ENCODE results near the gene EMX2.

EMX2 gene

DNA sequence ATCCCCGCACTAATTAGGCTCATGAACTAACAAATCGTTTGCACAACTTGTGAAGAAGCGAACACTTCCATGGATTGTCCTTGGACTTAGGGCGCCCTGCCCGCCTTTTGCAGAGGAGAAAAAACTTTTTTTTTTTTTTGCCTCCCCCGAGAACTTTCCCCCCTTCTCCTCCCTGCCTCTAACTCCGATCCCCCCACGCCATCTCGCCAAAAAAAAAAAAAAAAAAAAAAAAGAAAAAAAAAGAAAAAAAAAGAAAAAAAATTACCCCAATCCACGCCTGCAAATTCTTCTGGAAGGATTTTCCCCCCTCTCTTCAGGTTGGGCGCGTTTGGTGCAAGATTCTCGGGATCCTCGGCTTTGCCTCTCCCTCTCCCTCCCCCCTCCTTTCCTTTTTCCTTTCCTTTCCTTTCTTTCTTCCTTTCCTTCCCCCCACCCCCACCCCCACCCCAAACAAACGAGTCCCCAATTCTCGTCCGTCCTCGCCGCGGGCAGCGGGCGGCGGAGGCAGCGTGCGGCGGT lies at the start of gene EMX2:
TSS of gene EMX2 (plus strand) at position 41 of the 519 bp plus-strand sequence. CDS start 522 bp downstream, outside the sequence.
- Histone ChIP-seq H3K9ac (no peak within 1 kb of the TSS), H3K4me2 (no peak within 1 kb of the TSS), H3K36me3 (no peaks in the 10 kb centered on the region), H3K27ac (no peak within 1 kb of the TSS), H4K20me1 (peaks cover 96% of the 10 kb centered on the region), H3K4me3 (peak within 1 kb of the TSS; percentile 42; the same call in 1 of the 2 replicates), H3K4me1 (peaks cover 16% of the 10 kb centered on the region), H3K27me3 (peaks cover 100% of the 10 kb centered on the region), H3K9me3 (peaks cover 26% of the 10 kb centered on the region)
- no peak for TF ChIP-seq Cebpa-rat (IDR thresholded peaks at IDR 0.05)

DNA sequence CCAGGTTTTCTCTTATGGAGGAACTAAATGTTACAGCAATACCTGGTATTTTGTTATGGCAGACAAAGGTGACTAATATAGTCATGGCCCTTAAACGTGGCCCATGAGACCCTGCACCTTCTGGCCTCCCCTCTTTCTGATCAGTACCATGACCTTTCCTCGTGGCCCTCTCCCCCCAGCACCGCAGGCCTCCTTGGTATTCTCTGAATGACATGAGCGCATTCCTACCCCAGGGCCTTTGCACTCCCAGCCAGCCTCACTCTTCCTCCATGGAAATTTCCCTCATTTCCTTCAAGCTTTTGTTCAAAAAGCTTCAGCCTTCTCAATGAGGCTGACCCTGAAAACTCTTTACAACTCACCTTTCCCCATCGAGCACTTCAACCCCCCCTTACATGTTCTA lies 46.5 kb upstream of the EMX2 start:
- Histone ChIP-seq H3K9me3 (no peaks in the 10 kb centered on the region), H3K9ac (no peak overlapping the region), H3K4me1 (no peaks in the 10 kb centered on the region), H3K4me2 (no peak overlapping the region), H3K36me3 (no peaks in the 10 kb centered on the region), H3K4me3 (no peak overlapping the region), H3K27me3 (no peaks in the 10 kb centered on the region), H4K20me1 (no peaks in the 10 kb centered on the region), H3K27ac (no peak overlapping the region)
- no peak for TF ChIP-seq Cebpa-rat (IDR thresholded peaks at IDR 0.05)

GRCh38 chr10:117496616-117497028 lies 45.9 kb upstream of the EMX2 start:
- Histone ChIP-seq H3K9me3 (no peaks in the 10 kb centered on the region), H3K27ac (no peak overlapping the region), H3K4me1 (no peaks in the 10 kb centered on the region), H3K4me2 (no peak overlapping the region), H3K4me3 (no peak overlapping the region), H3K9ac (no peak overlapping the region), H3K36me3 (no peaks in the 10 kb centered on the region), H3K27me3 (no peaks in the 10 kb centered on the region), H4K20me1 (no peaks in the 10 kb centered on the region)
- no peak for TF ChIP-seq Cebpa-rat (IDR thresholded peaks at IDR 0.05)

GRCh38 chr10:117497736-117498135 lies 44.8 kb upstream of the EMX2 start:
- Histone ChIP-seq H3K4me1 (no peaks in the 10 kb centered on the region), H3K4me3 (no peak overlapping the region), H3K4me2 (no peak overlapping the region), H3K36me3 (no peaks in the 10 kb centered on the region), H3K27me3 (no peaks in the 10 kb centered on the region), H3K9me3 (no peaks in the 10 kb centered on the region), H3K27ac (no peak overlapping the region), H3K9ac (no peak overlapping the region), H4K20me1 (no peaks in the 10 kb centered on the region)
- no peak for TF ChIP-seq Cebpa-rat (IDR thresholded peaks at IDR 0.05)

DNA sequence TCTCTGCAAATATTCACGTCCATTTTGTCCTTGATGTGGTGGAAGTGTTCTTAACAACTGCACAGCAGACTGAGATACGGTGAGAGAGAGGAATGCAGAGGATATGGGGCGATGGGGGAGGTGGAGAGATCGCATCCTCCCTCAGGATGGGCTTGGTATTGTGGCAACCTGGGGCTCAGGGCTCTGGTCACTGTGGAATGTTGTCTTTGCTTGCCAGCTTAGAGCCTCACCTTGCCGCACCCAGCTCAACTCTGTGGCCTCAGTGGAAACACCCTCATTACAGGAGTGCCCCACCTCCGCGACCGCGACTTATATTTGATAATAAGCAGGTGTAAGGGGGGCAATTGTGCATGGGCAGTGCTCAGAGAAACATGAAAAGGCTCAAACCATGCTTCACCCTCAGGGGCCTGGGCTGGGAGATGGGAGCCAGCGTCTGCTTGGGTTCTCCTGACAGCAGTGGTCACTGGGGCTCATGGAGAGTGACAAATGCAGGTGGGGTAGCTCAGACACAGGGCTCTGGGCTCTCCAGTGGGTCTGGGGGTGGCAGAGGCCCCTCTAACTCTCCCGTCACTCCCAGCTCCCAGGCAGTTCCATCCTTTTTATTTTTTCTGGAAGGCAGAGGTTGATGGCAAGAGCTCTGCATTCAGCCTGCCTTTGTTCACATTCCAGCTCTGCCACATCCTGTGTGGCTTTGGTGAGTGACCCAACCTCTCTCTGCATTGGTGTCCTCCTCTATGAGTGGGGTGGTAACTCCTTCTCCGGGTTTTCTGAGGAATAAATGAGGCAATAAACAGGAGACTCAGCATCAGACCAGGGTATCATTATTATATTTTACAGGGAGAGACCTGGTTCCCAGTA lies 43.1 kb upstream of the EMX2 start:
- Histone ChIP-seq H3K9ac (no peak overlapping the region), H3K36me3 (no peaks in the 10 kb centered on the region), H3K4me2 (no peak overlapping the region), H3K27me3 (no peaks in the 10 kb centered on the region), H4K20me1 (no peaks in the 10 kb centered on the region), H3K4me3 (no peak overlapping the region), H3K9me3 (no peaks in the 10 kb centered on the region), H3K27ac (no peak overlapping the region), H3K4me1 (no peaks in the 10 kb centered on the region)
- no peak for TF ChIP-seq Cebpa-rat (IDR thresholded peaks at IDR 0.05)

GRCh38 chr10:117500456-117500855 lies 42.1 kb upstream of the EMX2 start:
- Histone ChIP-seq H3K27ac (no peak overlapping the region), H3K36me3 (no peaks in the 10 kb centered on the region), H3K27me3 (no peaks in the 10 kb centered on the region), H3K4me2 (no peak overlapping the region), H3K4me3 (no peak overlapping the region), H4K20me1 (no peaks in the 10 kb centered on the region), H3K4me1 (no peaks in the 10 kb centered on the region), H3K9me3 (no peaks in the 10 kb centered on the region), H3K9ac (no peak overlapping the region)
- no peak for TF ChIP-seq Cebpa-rat (IDR thresholded peaks at IDR 0.05)

DNA sequence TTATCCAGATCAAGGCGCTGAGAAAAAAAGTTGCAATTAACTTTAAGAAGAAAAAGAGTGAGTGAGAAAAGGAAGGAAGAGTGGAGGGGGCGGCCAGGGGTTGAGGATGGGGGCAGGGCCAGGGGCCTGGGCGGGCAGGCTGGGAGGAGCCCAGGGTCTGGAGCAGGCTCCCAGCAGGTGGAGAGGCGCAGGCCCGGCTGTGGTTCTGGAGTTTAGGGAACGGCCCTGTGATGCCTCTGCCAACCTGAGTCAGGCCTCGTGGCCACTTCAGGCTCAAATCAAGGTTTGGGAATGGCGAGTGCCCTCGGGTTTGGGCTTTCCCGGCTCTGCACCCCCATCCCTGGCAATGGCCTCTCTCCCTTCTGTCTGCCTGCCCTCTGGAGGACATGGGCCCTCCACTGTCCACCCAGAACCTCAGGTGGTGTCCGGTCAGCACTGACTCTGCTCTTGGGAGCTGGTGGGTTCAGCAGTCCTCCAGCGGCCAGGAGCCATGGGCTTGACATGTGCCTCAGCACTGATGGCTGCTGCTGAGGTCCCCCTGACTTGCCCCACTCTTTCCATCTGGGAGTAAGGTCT lies 41.0 kb upstream of the EMX2 start:
- no peaks in the 10 kb centered on the region for H3K27me3 ChIP-seq
- no peak overlapping the region for H3K4me2 ChIP-seq
- TF ChIP-seq Cebpa-rat (IDR thresholded peaks at IDR 0.05), result no peak

DNA sequence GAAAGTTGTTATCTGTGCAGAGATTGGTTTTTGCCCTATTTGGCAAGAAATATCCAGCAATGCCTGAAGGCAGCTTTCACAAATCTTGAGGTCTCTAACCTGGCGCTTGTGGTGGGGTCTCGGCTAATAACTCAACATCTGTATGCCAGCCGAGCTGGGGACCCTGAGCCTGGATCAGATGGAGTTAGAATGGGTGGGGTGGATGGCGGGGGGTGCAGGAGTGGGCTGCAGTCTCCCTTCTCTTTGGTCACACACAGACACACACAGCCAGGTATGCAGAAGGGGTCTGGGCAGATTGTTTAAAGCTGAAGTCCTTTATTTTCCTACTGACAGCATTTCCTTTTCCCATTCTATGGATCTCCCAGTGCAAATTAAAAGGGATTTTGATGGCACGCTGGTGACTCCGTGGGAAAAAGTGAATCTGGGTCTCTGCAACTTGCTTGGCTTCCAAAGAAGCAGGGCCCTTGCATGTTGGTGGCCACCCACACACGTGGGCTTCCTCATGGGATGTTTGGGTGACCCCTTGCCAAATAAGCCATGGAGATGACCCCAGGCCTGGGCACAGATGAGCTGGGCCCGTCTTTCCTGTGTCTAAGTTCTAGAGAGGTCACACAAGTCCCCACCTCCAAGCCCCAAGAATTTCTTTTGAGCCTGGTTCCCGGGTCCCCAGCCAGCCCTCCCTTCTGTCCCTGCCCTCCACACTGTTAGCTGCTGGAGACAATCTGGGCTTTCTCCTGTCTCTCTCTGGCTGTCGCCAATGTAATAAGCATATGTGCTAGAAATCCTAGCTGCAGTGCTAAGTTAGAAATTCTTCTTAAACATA lies 39.9 kb upstream of the EMX2 start:
- H3K27me3 ChIP-seq, result no peaks in the 10 kb centered on the region
- TF ChIP-seq Cebpa-rat (IDR thresholded peaks at IDR 0.05), result no peak
- H3K4me2 ChIP-seq, result no peak overlapping the region
- no peaks in the 10 kb centered on the region for H3K4me1 ChIP-seq
- H3K27ac ChIP-seq, result no peak overlapping the region
- H3K36me3 ChIP-seq, result no peaks in the 10 kb centered on the region
- no peak overlapping the region for H3K9ac ChIP-seq
- no peaks in the 10 kb centered on the region for H3K9me3 ChIP-seq
- H4K20me1 ChIP-seq, result no peaks in the 10 kb centered on the region
- no peak overlapping the region for H3K4me3 ChIP-seq

More for the DNA sequence above, 41.0 kb upstream of the EMX2 start:
- Histone ChIP-seq H3K9ac (no peak overlapping the region), H3K9me3 (no peaks in the 10 kb centered on the region), H3K27ac (no peak overlapping the region), H4K20me1 (no peaks in the 10 kb centered on the region), H3K4me1 (no peaks in the 10 kb centered on the region), H3K4me3 (no peak overlapping the region), H3K36me3 (no peaks in the 10 kb centered on the region)

DNA sequence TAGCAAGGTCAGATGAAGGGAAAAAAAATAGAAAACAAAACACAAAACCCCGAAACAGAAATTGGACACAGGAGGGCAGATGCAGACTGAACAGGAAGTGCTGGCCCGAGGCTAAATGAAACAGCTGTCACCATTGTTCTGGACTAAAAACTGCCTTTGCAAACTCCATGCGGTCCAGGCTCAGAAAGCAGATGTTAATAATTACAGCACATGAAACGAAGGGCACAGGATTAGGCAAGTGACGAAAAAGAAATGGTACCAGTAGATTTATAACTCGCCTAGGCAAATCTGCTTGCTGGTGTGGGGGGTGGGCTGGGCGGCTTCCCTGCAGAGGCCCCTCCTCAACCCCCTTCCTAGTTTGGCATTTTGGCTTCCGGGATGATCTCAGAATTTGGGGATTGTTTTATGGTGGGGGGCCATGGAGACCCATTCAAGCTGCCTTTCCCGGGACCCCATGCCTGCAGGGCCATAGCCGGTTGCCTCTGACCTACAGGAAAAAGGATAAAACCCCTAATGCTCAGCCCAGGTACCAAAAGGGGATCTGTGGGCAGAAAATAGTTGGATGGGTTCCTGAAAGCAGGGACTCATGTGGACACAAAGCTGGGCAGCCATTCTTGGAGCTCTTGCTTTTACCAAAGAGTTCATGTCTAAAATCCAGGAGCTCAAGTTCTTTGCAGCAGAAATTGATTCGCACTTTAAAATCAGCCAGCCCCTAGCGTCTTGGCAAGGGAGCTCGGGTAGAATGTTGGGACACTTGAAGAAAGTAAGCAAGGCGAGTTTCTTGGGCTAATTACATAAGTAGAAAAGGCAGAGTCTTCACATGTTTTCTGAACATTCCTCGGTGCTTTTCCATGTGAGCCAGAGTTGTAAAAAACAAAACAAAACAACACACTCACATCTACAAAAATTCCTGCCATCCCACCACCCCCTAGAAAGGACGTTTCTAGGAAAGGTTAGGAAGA lies 39.0 kb upstream of the EMX2 start:
- Histone ChIP-seq H3K4me1 (no peaks in the 10 kb centered on the region), H3K36me3 (no peaks in the 10 kb centered on the region), H3K9me3 (no peaks in the 10 kb centered on the region), H3K4me3 (no peak overlapping the region), H4K20me1 (no peaks in the 10 kb centered on the region), H3K27me3 (no peaks in the 10 kb centered on the region), H3K27ac (no peak overlapping the region), H3K4me2 (no peak overlapping the region), H3K9ac (no peak overlapping the region)
- no peak for TF ChIP-seq Cebpa-rat (IDR thresholded peaks at IDR 0.05)

All from BLaER1 (cell line).